ENCODE data around the gene TUBGCP5.
"Not testable (repeated sequence)": the region's sequence is repeated elsewhere in the genome, so short reads cannot be mapped to it uniquely, and the experiment has no call there.

The TUBGCP5 gene

GRCh38 chr15:23022156-23022555 is 17.2 kb downstream of the TUBGCP5 start:
- TF ChIP-seq ARNT (IDR thresholded peaks at IDR 0.05) (no peak), NFRKB (IDR thresholded peaks at IDR 0.05) (no peak), ELF4 (IDR thresholded peaks at IDR 0.05) (no peak), CTBP1 (IDR thresholded peaks at IDR 0.05; ENCODE audit: borderline replicate concordance) (no peak), L3MBTL2 (conservative IDR thresholded peaks at IDR 0.05) (no peak), TARDBP (IDR thresholded peaks at IDR 0.05) (no peak), ZNF384 (IDR thresholded peaks at IDR 0.05) (no peak), BHLHE40 (IDR thresholded peaks at IDR 0.05; ENCODE audit: borderline replicate concordance) (no peak), SUZ12 (IDR thresholded peaks at IDR 0.05) (no peak), HDGF (IDR thresholded peaks at IDR 0.05; ENCODE audit: borderline replicate concordance) (no peak), FOXA1 (IDR thresholded peaks at IDR 0.05) (no peak)
- ChIA-PET CTCF (no interaction called here), POLR2A (interaction anchor here (0.9 kb wide), 1 partner anchor 17 kb away, joined by 3 read pairs; the partner anchor contains the start of gene TUBGCP5)
- no peak for DNase-seq (ENCODE audit: extremely low spot score)

- no peak for TF ChIP-seq NFRKB (IDR thresholded peaks at IDR 0.05)
- no peak for TF ChIP-seq CTBP1 (IDR thresholded peaks at IDR 0.05; ENCODE audit: borderline replicate concordance)
- TF ChIP-seq HDGF (IDR thresholded peaks at IDR 0.05; ENCODE audit: borderline replicate concordance), result no peak
- no peak for TF ChIP-seq PKNOX1 (IDR thresholded peaks at IDR 0.05)
- no peak for TF ChIP-seq SP1 (IDR thresholded peaks at IDR 0.05)
- no peak for TF ChIP-seq SUZ12 (IDR thresholded peaks at IDR 0.05)
- TF ChIP-seq BHLHE40 (IDR thresholded peaks at IDR 0.05; ENCODE audit: borderline replicate concordance), result no peak
- no peak for DNase-seq (ENCODE audit: extremely low spot score)
- POLR2A ChIA-PET, result no interaction called here
- CTCF ChIA-PET, result no interaction called here
Observed at GRCh38 chr15:23014394-23015000, 24.9 kb downstream of the TUBGCP5 start.

- TF ChIP-seq L3MBTL2 (conservative IDR thresholded peaks at IDR 0.05), result no peak
- no peak for TF ChIP-seq NFRKB (IDR thresholded peaks at IDR 0.05)
- no peak for DNase-seq (ENCODE audit: extremely low spot score)
- CTCF ChIA-PET, result interaction anchor here (1.2 kb wide), 1 partner anchor 22 kb away, joined by 3 read pairs; no protein-coding TSS in a partner anchor
- POLR2A ChIA-PET, result no interaction called here
Observed at GRCh38 chr15:23013681-23014080, 25.7 kb downstream of the TUBGCP5 start.

GRCh38 chr15:23012616-23013015 is 26.8 kb downstream of the TUBGCP5 start:
- DNase-seq (ENCODE audit: extremely low spot score); POLR2A ChIA-PET: not testable (repeated sequence)
- CTCF ChIA-PET, result interaction anchor here (1.2 kb wide), 1 partner anchor 24 kb away, joined by 3 read pairs; no protein-coding TSS in a partner anchor

- CTCF ChIA-PET, result no interaction called here
- POLR2A ChIA-PET, result no interaction called here
- TF ChIP-seq NFRKB (IDR thresholded peaks at IDR 0.05) (no peak), LEF1 (IDR thresholded peaks at IDR 0.05; ENCODE audit: borderline replicate concordance) (no peak), FOXK2 (IDR thresholded peaks at IDR 0.05) (no peak), SUZ12 (IDR thresholded peaks at IDR 0.05) (no peak)
- no peak for DNase-seq (ENCODE audit: extremely low spot score)
Observed at GRCh38 chr15:23003736-23004135, 35.6 kb downstream of the TUBGCP5 start.

- ChIA-PET CTCF (no interaction called here), POLR2A (no interaction called here)
- TF ChIP-seq FOXK2 (IDR thresholded peaks at IDR 0.05) (no peak), FOXM1 (IDR thresholded peaks at IDR 0.05; ENCODE audit: borderline replicate concordance) (no peak), ZNF384 (IDR thresholded peaks at IDR 0.05) (no peak), HDGF (IDR thresholded peaks at IDR 0.05; ENCODE audit: borderline replicate concordance) (no peak), PKNOX1 (IDR thresholded peaks at IDR 0.05) (no peak), TARDBP (IDR thresholded peaks at IDR 0.05) (no peak), CTBP1 (IDR thresholded peaks at IDR 0.05; ENCODE audit: borderline replicate concordance) (no peak), SP1 (IDR thresholded peaks at IDR 0.05) (no peak), LEF1 (IDR thresholded peaks at IDR 0.05; ENCODE audit: borderline replicate concordance) (no peak), FOXA1 (IDR thresholded peaks at IDR 0.05) (no peak), L3MBTL2 (conservative IDR thresholded peaks at IDR 0.05) (no peak), SUZ12 (IDR thresholded peaks at IDR 0.05) (no peak)
- no peak for DNase-seq (ENCODE audit: extremely low spot score)
Observed at GRCh38 chr15:23002920-23003319, 36.4 kb downstream of the TUBGCP5 start.

- CTCF ChIA-PET, result no interaction called here
Observed at GRCh38 chr15:22995795-22996194, 43.6 kb downstream of the TUBGCP5 start.

More at GRCh38 chr15:22995795-22996194, 43.6 kb downstream of the TUBGCP5 start:
- DNase-seq (ENCODE audit: extremely low spot score), result no peak
- TF ChIP-seq HDGF (IDR thresholded peaks at IDR 0.05; ENCODE audit: borderline replicate concordance), result no peak
- no peak for TF ChIP-seq SP1 (IDR thresholded peaks at IDR 0.05)
- TF ChIP-seq TARDBP (IDR thresholded peaks at IDR 0.05), result no peak
- no peak for TF ChIP-seq CTBP1 (IDR thresholded peaks at IDR 0.05; ENCODE audit: borderline replicate concordance)
- TF ChIP-seq FOXA1 (IDR thresholded peaks at IDR 0.05), result no peak
- no peak for TF ChIP-seq NFRKB (IDR thresholded peaks at IDR 0.05)
- no peak for TF ChIP-seq LEF1 (IDR thresholded peaks at IDR 0.05; ENCODE audit: borderline replicate concordance)
- TF ChIP-seq ELF4 (IDR thresholded peaks at IDR 0.05), result no peak
- TF ChIP-seq FOXK2 (IDR thresholded peaks at IDR 0.05), result no peak
- no peak for TF ChIP-seq ARNT (IDR thresholded peaks at IDR 0.05)
- TF ChIP-seq BHLHE40 (IDR thresholded peaks at IDR 0.05; ENCODE audit: borderline replicate concordance), result no peak
- TF ChIP-seq L3MBTL2 (conservative IDR thresholded peaks at IDR 0.05), result no peak
- TF ChIP-seq ZNF384 (IDR thresholded peaks at IDR 0.05), result no peak
- no peak for TF ChIP-seq PKNOX1 (IDR thresholded peaks at IDR 0.05)
- POLR2A ChIA-PET, result no interaction called here

All from HEK293T (cell line).